GM21447 (cell line): Measurements from ENCODE around the gene COBLL1.

ENCODE experiments used
- ATAC-seq: cut with Tn5 transposase; IDR thresholded peaks from one replicate; pipeline ENCODE4 v1.9.1; 2021; ENCODE audit not compliant: unreplicated experiment

COBLL1 gene

DNA sequence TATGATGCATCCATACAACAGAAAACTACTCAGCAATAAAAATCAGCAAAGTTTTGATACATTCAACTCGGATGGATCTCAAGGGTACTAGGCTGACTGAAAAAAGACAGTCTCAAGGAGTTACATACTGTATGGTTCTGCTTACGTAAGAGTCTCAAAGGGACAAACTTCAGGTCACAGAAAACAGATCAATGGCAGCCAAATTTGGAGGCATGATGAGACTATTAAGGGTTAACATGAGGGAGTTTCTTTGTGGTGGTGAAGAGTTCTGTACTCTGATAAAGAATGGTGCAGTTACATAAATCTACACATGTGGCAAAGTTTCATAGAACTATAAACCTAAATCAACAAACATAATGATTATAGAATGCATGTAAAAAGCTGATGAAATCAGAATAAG lies 81.4 kb downstream of the COBLL1 start:
- ATAC-seq, result no peak

GRCh38 chr2:164757934-164758695 lies 83.5 kb downstream of the COBLL1 start:
- ATAC-seq, result no peak

DNA sequence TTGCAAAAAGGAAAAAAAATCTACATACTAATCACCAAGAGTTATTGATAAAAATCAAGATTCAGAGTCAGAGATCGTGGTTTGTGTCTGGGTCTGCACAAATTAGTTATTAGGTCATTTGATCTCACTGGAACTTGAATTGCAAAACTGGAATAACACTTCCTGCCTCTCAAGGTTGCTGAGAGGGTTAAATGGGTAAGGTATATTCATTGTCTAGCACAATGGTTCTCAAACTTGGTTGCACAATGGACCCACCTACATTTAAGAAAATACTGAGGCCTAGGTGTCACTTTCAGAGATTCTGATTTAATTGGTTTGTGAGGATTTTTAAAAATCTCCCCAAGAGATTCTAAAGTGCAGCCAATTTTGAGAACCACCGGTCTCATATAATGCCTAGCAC lies 84.8 kb downstream of the COBLL1 start:
- no peak for ATAC-seq

DNA sequence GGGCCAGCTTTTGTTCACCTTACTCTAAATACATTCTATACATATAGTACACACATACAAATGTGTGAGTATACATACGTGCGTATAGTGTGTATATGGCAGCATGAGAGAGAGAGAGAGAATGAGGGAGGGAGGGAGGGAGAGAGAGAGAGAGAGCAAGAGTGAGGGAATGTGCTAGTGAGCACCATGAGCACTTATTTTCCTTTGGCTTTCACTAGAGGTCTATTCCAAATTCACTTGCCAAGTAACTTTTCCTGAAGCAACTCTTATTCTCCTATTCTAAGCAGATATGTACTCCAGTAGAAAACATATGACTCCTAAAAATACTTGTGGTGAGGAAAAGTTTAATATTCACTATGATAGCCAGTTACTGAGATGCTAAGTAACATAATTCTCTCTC lies 85.7 kb downstream of the COBLL1 start:
- no peak for ATAC-seq

DNA sequence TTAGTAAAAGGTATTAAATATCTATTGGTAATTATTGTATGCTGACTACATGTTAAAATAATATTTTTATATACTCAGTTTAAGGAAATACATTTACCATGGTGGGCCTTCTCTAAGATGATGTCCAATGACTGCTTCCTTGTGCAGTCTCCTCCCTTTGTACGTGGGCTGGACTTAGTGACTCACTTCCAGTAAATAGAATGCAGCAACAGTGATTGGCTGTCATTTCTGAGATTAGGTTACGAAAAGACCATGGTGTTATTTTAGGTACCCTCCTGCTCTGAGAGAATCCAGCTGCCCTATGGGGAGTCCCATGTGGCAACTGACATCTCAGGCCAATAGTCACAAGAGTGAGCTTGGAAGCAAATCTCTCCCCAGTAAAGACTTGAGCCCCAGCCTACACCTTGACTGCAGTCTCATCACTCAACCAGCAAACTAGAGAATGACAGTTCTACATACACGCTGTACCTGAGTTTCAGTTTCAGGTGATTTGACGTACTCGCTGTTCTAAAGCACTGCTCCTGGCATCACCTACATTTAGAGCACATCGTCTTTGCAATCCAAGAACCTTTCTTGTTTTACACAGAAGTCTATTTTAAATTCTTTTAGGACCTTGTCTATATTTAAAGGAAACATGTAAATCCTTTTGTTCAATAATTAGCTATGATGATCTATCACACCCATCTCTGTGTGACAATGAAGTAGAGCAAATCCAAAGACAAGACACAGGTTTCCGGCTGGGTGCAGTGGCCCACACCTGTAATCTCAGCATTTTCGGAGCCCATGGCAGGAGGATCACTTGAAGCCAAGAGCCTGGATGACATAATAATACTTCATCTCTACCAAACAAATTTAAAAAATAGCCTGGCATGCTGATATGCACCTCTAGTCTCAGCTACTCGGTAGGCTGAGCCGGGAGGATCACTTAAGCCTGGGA lies 87.2 kb downstream of the COBLL1 start:
- no peak for ATAC-seq

- ATAC-seq, result no peak
These were observed 88.7 kb downstream of the COBLL1 start for GRCh38 chr2:164752956-164753355.

DNA sequence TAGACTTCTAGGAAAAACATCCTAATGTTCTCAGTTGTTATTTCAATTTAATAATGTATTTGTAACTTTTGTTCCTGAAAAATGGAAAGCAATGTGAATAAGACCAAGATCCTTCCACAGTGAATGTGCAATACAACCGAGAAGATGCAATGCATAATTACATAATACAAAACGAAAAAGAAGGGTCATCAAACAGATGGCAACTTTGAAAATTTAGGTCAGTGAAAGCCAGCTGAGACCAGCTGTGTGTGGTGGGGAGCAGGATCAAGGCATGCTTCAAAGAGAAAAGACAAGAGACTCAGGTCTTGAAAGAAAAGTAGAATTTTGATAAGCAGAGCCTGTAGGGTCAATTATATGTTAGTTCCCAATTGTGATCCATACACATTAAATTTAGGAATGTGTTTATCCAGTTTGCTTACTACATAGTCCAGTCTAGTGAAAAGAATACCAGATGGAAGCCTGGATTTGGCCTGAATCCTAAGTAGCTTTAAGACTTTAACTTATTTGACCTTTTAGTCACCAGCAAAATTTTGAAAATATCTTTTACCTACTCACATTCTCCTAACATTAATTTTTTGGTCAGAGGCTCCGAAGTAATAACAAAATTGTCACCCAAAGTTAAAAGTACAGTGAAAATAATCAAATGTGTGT lies 93.7 kb downstream of the COBLL1 start:
- ATAC-seq, result no peak

- ATAC-seq, result no peak
These were observed 94.5 kb downstream of the COBLL1 start for GRCh38 chr2:164747140-164747539.

DNA sequence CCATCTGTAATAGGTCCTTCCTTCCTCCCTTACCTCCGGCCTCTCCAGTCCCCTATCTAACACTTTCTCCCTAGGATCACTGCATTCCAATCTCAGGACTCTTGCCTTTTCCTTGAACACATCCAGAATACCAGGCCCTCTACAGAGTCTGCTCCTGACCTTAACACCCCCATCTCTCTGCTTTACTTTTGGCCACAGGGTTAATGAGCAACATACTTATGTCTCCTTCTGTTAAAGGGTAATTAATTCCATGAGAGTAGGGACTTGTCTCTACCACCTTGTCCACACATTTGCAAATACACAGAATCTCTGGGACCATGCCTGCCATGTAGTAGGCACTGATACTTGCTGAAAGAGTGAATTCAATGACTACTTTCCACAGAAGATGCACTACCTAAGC lies 94.9 kb downstream of the COBLL1 start:
- no peak for ATAC-seq

DNA sequence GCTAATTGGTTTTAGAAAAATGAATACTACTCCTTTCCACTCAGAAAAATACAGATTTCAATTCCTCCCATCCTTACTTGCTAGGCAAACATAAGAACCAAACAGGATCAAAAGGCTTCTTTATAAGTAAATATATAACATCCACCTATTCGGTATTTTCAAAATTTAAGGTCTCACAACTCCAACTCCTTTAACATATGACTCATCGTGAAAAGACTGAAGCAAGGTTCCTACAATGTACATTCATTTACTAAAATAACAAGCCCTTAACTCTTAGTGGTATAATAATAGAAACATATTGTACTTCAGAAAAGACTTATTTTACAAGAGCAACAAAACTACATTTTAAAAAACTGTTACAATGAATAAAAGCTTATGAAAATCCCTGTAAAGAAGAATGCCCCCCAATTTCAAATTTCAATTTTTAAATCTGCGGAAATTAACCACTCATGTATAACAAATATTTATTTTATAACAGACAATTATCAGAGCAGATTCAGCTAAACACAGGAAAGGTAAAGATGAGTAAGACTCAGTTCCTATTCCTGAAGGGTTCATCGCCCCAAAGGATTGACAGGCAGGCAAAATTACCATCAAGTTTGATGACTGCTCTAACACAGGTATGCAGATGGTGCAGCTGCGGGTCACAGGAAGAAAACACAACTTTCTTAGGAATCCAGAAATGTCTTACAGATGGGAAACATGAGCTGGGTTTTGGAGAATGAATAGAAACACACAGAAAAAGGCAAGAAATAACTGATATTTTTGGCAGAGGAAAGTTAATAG lies 96.4 kb downstream of the COBLL1 start:
- ATAC-seq, result no peak

DNA sequence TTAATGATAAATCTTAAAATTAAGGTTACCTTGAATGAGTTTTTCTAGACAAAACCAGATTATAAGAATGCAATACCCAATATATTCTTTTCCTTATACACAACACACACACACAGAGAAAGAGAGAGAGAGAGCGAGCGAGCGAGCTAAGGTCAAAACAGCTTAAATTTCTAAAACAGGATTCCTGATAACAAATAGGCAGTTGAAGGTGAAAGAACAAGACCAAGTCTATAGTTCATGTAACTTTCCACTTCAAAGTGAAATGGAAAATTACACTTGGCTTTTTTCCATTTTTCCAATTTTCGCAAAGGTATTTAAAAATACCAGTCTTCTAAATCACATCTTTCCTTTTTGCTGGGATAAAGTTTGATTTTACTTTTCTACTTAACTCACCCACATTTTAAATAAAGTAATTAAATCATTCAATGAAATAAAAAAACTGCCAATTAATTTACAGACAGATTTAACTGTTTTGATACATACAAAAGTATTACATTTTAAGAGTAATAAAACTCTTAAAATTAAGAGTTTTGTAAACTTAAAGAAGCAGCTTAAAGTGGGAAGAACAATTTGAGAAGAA lies 98.8 kb downstream of the COBLL1 start:
- ATAC-seq, result no peak

DNA sequence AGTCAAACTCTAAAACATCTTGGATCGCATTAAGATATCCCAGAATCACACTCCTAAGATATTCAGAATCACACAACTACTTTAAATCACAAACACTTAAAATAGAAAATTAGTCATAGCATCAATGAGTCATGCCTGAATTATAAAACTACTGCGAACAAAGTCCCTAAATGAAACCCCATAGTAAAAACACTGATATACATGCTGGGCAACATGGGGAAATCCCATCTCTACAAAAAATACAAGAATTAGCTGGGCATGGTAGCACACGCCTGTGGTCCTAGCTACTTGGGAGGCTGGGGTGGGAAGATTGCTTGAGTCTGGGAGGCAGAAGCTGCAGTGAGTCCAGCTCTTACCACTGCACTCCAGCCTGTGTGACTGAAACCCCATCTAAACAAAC lies 101.7 kb downstream of the COBLL1 start:
- ATAC-seq, result no peak

DNA sequence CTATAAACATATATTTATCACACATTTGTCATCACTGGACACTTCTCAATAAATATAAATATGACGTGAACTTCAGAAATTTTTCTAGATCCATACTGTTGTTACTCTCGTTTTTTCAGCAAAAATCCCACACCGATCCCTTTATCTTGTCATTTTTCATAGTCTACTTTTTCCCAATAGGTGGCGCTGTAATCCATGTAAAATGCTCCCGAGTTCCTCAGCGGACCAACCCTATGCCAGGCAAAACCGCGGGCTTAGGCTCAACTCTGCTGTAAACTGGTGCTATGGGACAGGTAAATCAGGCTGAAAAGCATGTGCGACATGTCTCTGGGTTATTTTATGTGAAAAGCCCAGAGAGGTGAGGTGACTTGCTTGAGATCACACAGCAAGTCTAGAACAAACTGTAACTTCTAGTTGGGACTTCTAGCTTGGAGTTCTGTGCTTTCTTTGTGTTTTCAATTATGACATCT lies 104.0 kb downstream of the COBLL1 start:
- peak; percentile 93 for ATAC-seq

DNA sequence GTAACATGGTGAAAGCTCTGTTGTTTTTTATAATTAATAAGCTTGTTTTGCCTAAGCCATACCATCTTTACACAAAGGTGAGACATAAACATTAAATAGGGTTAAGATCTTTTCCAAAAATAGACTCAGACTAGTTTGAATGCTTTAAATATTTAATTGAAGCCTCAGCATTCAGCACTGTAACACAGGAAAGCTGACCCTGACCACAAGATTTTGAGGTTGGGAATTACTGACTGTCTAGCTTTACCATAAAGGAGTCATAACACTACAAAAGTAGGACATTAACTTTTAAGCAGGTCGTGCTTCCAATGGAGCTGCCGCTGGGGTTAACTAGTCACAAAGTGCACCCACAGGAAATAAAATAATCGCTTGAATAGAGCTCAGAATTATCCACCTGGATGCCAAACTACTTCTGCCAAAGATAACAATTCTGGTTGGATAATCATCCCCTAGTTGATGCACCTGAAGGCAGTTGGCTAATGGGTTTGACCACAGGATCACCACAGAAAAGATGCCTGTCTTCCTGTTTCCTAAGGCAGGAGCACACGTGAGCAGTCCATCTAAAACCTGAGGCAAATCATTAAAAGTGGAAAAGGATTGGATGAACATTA lies 106.2 kb downstream of the COBLL1 start:
- ATAC-seq, result no peak

DNA sequence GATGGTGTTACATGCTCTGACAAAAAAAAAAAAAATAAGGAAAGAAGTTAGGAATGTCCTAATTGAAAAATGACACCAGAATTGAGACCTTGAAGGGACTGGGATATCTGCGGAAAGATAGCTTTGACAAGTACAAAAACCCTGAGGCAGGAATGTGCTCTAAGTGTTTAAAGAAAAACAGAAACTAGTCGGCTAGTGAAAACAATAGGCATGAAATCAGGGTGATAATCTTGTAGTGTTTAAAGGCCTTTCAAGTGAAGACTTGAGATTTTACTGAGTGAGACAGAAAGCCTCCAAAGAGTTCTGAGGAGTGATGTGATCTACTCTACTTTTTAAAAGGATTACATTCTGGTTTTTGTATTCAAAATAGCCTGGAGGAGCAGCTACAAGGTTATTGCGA lies 107.4 kb downstream of the COBLL1 start:
- no peak for ATAC-seq

- no peak for ATAC-seq
These were observed 116.1 kb downstream of the COBLL1 start for GRCh38 chr2:164725542-164725941.

DNA sequence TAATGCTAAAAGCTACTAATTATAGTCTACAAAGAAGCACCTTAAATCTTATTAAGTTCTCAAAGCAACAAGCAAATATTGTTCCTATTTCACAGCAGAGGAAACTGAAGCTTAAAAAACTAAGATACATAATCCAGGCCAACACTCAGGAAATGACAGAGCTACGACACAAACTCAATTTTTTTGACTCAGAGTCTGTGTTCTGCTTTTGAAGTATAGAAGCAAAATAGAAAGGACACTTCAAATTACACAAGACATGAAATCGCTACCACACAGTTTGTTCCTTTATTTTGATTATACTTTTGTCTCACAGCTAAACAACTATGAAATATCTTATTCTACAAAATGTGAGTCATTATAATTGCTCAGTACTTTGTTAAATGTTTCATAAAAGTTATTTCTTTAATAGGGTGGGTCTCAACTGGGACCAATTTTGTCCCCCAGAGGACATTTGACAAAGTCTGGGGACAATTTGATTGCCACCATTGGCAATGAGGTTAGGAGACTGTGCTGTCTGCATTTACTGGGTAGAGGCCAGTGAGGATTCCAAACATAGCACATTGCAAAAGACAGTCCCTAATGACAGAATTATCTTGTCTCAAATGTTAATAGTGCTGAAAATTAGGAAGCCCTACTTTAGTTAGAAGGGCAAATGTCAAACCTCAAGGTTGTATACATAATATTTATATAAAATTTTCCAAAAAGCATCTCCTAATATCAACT lies 118.8 kb downstream of the COBLL1 start:
- ATAC-seq, result no peak

- no peak for ATAC-seq
These were observed 120.2 kb downstream of the COBLL1 start for GRCh38 chr2:164721430-164721829.
